AG08395 (cell line): ENCODE measurements around the gene BEND5.

Experiments
- DNase-seq: peaks from one replicate; pipeline ENCODE4 v3.0.0; 2012; ENCODE audit warnings: mixed read lengths, low spot score

BEND5 gene

DNA sequence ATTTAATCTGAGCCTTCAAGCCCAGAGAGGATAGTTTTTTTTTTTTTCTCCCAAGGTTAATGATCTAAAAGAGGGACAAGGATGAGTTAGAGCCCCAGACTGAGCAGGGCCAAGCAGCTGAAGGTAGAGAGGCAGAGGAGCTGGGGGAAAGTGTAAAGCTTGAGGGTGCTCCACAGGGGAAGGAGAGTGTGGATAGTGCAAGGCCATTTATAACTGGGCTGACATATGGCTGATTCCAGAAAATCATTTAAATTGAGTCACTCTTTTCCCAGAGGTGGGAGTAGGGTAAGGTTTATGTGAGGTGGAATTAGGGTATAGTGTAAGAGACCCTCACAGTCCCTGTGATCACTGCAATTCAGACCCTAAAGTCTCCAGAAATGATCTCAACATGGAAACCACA lies 55.8 kb downstream of the BEND5 start:
- DNase-seq: no peak

DNA sequence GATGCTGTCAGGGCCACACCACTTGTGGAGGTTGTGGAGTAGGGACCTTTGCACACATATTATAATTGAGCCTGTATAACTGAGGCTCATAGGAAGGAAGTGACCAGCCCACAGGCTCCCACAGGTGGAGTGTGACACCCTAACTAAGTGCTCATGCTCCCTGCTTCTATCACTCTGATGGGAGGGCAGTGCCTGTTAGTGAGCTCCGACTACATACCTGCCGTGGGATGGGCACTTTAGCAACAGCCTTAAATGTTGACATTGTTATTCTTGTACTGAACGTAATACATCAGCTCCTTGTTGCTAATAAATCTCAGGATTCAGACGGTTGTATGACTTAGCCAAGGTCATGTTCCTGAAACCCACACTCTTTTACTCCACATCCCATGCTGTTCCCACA lies 58.0 kb downstream of the BEND5 start:
- no peak for DNase-seq

DNA sequence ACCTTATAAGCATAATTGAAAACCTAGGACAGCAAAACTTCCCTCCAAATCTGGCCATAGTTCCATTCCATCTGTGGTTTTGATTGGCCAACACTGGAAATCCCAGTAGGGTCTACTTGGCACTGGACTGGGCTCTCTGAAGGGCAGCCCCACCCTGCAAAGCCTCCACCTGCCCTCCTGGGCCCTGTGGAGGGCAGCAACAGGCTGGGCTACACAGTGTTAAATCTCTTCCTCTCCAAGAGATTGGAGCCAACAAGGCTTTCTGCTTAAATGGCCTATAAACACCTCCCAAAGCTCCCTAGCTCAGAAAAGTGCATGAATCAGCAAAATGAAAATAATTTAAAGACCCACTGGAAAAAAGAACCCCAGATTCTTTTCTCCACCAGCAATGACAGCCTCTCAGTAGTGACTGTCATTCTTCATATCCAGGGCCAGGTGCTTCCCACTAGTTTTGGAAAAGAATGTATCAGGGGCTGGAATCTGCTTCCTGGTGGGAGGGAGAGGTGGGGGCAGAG lies 58.5 kb downstream of the BEND5 start:
- DNase-seq: no peak

DNA sequence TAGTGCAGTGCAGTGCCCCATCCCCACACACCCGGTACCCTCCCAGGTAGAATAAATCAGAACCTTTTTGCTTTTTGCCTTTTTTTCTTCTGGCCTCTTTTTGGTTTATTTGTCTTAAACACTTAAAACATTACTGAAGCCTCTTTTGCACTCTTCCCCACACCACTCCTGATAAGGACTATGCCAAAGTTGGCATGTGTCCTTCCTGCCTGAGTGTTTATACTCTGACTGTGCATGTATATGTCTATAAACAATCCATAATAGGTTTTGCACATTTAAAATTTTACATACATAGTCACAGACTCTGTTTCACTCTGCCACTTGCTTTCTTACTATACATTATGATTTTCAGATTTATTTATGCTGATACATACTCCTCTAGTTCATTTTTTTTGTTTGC lies 59.6 kb downstream of the BEND5 start:
- no peak for DNase-seq

DNA sequence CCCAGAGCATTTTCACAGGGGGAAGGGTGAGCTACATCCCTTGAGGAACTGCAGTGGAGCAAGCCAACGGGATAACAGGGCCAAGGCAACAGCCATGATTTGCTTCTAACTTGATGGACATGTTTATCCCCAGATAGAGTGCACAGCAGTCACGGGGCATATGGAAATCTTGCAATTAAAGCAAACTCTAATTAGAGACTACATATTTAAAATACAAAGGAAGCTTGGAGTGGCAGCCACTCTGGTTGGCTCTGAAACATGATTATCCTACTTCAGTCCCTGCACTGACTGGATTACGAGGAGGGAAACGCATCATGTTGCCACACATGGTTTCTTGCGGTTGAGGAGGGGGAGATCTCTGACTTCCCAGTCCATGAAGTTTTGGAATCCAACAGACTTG lies 60.8 kb downstream of the BEND5 start:
- DNase-seq: no peak

DNA sequence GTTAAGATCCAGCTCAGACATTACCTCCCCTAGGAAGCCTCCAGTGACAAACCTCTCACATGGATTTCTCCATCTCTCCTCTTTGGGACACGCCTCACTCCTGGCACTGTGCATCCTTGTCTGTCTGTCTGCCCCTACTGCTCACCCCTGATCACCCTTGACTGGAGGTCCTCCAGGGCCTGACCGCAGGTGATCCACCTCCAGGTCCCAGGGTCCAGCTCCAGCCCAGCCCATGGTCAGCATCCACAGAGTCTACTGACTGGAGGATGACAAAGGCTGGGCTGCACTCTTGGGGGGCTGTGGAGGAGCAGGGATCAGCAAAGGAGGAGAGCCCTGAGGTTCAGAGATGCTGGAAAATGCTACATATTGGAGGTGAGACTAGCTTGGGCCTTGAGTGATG lies 65.8 kb downstream of the BEND5 start:
- DNase-seq: no peak

DNA sequence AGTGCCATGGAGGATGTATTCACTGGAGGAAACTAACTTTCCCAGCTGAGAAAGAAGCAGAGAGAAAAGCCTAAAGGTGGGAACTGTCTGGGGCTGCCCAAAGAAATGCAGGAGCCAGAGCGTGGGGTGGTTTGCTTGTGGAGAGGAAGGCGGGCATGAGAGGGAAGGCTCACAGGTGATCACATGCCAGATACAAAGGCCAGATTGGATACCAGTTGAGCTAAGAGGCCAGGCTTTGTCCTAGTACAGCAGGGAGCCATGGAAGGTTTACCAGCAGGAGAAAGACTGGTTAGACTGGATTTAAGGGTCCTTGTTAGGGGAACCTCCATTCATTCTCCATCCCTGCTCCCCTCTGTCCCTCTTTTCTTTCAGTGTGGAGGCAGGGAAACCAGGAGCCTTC lies 66.4 kb downstream of the BEND5 start:
- DNase-seq: no peak

DNA sequence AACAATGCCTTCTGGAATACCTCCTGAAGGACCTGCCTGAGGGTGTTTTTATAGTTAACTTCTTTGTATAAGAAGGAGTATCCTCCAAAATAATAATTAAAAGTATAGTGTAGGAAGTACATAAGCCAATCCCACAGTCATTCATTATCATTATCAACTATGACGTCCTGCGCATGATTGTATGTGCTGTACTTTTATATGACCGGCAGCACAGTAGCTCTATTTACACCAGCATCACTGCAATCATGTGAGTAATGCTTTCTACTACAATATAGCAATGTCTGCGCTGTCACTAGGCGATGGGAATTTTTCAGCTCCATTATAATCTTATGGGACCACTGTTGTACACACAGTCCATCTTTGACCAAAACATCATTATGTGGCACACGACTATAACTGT lies 72.0 kb downstream of the BEND5 start:
- DNase-seq: no peak

DNA sequence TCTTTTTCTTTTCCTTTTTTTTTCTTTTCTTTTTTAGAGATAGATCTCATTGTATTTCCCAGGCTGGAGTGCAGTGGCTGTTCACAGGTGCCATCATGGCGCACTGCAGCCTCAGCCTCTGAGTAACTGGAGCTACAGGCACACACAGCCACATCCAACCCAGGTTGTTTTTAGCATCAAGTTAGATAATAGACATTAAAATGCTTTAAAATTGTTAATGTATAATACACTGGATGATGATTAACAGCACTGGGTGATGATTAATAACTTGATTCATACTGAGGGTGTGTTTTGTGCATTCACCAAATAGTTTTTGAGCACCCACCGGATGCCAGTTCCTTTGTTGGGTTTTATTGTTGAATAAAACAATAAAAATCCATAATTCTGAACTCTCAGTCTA lies 75.2 kb downstream of the BEND5 start:
- DNase-seq: no peak

DNA sequence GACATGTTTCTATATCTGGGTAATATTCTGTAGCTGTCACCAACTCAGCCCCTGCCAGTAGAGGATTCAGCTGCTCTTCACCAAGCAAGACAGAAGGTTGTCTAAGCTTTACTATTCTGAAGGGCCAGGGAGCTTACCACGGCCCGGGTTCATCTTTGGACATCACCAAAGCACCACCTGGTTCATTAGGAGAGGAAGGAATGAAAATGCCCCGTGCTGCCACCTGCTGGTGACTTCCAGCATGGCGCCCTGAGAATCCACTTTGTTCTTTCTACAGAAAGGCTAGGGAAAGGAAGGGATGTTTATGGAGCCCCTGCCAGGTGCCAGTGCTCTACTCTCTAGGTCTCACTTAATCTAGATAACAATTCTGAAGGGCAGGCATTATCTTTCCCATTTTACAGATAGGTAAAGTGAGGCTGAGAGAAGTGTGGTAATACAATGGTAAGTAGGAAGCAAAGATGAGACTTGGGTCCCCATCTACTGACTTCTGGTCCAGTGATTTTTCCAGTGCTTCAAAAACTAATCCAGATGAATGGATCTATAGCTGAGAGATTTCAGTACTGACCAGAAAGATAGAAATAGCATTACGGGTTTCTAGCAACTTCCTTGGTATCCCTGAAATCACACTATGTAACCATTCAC lies 79.5 kb downstream of the BEND5 start:
- DNase-seq: peak; percentile 64

DNA sequence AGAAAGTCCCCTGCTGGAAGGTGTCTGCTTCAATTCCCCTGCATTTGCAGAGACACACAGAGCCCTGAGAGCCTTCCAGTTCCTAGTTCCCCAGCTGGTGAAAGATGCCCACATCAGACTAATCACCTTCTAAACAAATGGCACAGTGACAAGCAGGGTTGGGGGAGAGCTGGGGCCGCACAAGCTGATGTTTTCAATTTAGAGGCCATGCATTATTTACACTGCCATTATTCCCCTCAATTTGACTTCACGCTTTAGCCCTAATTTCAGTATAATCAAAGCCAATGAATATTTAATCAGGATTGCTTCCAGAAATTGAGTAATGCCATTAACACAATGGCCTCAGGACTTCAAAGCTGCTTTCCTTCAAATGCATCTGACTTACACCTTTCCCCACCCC lies 81.5 kb downstream of the BEND5 start:
- no peak for DNase-seq

DNA sequence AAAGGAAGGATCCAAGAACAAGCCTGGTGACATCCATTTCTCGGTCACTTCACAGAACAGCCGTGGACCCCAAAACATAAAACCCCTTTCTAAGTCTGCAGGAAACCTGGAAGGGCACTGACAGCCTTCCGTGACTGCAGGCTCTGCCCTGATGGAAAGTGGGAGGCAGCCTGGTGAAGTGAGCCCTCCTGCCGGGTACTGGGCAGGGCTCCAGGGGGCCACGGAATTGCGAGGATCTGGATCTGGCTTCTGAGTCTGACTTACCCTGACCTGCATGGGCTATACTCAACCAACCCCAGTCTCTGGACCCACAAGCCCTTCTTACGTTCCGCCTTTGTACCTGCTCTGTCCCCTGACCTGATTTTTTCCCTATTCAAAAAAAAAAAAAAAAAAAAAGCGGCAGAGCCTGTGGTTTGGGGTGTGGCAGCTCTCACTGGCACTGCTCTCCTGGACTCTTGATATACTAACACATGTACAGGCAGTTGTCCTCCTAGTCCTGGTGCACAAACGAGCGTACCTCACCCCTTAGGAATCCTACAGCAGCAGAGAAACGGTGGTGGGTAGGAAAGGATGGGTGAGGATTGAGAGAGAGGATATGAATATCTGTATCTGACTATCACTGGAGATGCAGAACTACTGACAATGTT lies 82.9 kb downstream of the BEND5 start:
- DNase-seq: no peak

DNA sequence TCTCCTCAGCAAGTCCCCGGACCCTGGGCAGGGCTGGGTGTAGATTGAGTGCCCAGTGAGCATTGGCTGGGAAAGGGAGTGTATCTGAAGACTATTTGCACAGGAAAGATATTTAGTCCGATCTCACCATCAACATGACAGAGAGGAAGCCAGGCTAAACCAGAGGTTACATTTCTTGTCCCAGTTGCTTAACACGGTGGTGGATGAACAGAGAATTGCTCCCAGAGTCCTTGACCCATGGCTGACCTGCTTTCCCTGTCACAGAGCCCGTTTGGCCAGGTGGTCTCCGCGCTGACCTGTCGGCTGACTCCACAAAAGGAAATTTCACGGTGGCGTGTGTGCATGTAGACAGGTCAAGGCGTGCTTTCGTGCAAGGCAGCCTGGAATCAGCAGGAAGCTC lies 83.5 kb downstream of the BEND5 start:
- no peak for DNase-seq

DNA sequence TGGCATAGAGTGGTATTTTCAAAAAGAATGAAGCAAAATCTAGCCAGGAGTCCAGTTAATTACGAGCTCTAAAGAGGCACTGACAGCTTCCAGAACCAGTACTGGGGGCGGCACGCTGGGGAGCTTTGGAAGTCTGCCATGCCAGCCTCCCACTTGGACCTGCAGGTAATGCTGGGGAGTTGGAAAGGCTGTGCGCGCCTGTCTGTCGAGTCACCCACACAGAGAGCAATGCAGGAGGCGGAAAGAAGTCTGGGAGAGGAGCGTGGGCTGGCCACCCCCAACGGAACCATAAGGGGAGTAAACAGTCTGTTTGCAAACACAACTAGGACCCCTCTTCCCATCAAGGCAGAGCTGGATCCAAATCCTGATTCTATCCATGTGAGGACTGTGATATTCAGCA lies 84.5 kb downstream of the BEND5 start:
- DNase-seq: no peak

DNA sequence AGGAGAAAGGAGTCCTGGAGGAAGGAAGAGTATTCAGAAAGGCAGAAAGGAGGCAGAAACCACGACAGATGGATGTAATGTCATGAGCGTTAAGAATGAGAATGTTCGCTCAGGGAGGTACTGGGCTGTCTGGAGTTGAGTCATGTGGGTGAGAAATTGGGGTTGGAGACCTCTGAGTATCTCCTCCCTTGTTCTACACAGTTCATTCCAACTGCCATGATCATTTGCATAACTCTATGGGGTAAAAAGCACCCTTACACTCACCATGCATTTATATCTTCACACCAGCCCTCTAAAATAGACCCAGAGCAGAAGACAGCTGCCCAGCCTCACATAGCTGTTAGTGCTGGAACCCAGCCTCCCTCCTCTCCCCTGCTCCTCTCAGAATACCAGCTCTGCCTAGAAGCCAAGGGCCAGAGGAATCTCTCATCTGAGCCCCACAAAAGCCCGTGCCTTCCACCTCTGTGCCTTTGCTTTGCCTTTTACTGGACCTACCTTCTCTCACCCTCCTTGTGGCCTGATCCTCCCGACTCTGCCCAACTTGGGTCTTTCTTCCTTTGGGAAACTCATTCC lies 85.2 kb downstream of the BEND5 start:
- DNase-seq: no peak

DNA sequence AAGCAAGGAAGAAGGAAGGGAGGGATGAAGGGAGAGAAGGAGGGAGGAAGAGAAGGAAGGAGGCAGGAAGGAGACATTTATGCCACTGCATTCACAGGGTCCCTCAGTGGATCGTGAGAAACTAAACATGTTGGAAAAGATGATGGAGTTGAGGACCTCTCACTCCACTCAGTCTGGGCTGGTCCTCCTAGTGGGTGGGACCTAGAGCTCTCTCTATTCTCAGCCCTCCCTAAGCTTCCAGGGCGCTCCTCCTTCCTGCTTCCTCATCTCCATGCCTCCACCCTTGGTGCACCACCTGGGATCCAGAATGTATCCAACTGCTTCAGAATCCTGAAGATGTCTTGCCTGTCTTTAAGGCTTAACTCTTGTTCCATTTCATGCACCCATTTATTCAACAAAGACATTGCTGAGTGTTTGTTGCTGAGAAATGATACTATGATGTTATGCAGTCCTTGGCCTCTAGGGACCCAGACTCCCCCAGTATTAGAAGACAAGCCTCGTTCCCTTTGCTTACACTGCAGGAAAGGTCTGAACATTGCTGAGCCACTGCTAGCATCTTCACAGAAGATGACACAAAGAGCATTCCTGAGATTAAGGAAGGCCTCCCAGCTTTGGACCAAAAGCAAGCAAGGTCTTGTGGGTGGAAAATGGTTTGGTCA lies 88.5 kb downstream of the BEND5 start:
- peak; percentile 9 for DNase-seq

DNA sequence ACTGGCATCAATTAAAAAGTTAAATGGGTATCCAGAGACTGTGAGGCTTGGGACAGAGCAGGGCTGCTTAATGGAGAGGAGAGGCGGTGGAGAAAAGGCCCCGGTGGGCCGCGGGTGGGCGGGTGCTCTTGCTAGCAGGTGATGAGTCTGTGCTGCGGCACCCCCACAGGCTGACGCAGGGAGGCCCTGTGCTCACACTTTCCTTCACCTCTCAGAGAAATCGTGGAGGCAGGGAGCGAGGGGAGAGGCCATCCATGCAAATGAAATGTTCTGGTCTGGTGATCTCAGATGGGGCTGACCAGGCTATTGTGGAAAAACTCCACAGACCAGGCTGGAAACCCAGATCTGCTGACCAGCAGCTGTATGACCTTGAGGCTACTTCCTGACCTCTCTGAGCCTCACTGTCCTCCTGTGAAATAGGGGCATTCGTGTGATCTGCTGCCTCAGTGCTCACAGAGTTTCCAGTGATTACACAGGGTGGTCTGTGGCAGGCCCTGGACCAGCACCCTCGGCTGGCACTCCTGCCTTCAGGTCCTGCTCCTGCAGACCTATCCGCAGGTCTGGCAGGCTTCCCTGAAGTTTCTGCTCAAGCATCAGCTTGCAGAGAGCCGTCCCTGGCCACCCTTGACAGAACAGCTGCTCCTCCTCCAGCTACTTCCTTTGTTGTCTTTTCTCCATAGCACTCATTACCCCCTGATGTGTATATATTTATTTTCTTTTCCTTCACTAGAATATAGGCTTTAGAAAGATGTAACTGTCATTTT lies 89.2 kb downstream of the BEND5 start:
- DNase-seq: no peak

DNA sequence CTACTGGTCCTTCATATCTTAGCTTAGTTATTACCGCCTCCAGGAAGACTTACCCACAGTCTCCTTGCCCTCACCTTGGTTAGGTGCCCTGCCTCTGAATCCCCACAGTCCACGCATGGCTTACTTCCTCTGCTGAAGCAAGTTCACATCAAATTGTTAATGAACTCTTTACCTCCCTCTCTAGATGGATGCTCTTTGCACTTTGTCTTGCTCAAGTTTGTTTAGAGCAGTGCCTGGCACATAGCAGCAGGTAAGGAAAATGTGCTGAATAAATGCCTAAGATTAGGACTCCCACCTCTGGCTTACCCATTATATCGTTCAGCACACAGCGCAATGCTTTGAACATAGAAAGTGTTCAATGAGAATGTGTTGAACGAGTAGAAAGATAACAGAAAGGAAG lies 90.5 kb downstream of the BEND5 start:
- DNase-seq: no peak

DNA sequence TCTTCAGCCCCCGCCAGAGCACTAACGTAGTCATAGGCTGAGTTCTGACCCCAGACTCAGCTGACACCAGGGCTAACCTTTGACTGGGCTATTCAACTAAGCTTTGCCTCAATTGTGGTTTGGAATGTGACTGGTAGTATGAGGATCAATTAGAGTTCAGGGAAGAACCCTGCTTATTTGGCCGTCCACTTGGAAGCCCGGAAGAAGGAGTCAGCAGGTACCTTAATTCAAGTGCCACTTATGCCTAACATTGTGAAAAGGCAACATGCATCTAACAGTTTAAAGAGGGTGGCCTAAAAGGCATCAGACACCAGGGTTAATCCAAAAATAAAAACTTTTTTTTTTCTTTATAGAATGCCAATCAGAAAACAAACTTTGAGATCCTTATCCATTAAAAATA lies 92.3 kb downstream of the BEND5 start:
- no peak for DNase-seq

DNA sequence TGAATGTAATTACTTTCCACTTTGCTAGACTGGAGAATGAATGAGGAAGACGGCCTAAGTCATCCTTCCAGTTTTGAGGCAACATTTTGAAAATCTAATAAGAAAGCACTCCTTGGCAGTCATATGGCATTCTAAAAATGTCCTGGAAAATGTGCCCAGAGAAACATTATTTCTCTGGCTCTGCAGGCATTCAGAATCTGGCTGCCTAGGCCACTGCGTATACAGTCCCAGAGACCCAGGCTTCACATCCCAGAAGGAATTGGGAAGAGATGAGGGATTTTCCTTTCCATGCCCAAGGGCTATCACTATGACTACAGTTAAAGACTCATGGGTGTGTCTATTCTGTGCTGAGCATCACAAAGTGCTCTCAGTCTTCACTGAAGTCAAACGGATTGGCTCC lies 92.9 kb downstream of the BEND5 start:
- DNase-seq: no peak

DNA sequence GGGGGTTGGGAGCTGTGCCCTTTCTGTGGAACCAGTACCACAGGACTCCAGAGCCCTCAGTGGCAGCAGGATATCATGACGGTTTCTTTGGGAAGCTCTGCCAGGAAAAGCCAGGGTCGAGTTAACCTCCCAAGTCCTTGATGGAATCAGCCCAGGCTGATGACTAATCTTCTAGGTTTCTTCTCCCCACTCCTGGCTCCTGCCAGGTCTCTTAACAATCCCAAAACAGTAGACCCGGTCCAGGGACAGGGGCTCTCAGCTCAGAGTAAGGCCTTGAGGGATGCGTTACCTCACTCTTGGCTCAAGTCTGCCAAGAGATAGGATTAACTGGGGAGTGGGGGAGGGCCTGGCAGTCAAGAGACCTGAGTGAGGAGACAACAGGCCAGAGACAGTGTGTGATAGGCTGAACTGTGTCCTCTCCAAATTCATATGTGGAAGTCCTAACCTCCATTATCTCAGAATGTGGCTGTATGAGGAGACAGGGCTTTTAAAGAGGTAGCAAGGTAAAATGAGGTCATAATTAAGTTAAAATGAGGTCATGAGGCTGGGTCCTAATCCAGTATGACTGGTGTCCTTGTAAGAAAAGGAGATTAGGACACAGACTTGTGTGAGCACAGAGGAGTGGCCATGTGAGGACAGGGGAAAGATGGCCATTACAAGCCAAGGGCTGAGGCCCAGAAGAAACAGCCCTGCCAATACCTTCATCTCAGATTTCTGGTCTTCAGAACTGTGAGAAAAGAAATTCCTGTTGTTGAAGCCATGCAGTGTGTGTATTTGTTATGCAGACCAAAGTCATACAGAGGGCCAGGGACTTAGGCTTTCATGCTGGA lies 95.0 kb downstream of the BEND5 start:
- no peak for DNase-seq
